DMS153 treated with DMSO at 0.1 percent for 48 hours (cell line): ENCODE results near the gene M6PR.
"Not testable (repeated sequence)": the region's sequence is repeated elsewhere in the genome, so short reads cannot be mapped to it uniquely, and the experiment has no call there.

ENCODE experiments used
- DNase-seq: peaks from one replicate; lab custom pipeline; 2025; ENCODE audit not compliant: unreplicated experiment; lab: John Stamatoyannopoulos, UW

M6PR gene

DNA sequence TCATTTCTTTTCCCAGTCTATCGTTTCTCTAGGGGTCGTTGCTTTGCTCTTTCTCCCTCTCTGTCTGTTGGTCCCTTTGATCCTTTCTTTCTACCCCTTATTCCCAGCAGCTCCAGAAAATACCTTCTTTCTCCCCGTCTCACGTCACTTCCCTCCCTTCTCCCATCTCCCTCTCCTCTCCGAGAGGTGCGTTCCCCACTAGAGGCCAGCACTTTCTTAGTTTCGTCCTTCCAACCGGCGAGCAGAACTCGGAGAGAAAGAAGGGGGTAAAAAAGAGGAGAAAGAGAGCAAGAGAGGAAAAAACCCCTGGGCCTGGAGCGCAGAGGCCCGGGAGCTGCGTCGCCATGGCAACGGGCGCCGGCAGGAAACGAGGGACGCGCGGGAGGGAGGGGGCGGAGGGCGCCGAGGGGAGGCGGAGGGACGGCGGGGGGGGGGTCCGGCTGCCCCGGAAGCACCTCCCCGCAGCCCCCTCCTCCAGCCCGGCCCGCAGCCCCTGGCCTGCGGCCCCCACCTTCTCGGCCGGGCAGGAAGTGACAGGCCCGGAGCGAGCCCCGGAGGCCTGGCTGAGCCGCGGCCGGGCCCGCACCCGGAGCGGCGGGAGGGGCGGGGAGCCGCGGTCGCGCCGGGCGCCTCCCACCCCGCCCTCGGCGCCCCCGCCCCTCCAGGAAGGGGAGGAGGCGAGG, 35.3 kb downstream of the M6PR start, which contains the start of gene PHC1:
Gene PHC1 (plus strand): TSS at position 477 of the 683 bp plus-strand sequence. CDS start 3,169 bp downstream, outside the sequence.
- peak; percentile 72 for DNase-seq

DNA sequence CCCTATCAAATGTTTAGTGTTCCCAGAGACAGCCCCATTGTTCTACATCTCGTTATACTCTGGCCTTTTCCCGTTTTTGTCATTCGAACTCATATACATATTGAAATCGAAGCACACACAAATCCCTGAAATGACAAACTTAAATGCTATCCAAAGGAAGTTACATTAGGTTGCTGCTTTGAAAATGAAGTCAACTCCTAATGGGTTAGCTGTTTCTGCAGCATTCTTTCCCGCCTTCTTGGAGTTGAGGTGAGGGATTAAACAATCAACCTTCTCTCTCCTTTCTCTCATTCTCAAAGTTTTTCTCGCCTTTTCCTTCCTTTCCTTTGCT, 35.8 kb downstream of the M6PR start:
- DNase-seq = peak; percentile 51

DNA sequence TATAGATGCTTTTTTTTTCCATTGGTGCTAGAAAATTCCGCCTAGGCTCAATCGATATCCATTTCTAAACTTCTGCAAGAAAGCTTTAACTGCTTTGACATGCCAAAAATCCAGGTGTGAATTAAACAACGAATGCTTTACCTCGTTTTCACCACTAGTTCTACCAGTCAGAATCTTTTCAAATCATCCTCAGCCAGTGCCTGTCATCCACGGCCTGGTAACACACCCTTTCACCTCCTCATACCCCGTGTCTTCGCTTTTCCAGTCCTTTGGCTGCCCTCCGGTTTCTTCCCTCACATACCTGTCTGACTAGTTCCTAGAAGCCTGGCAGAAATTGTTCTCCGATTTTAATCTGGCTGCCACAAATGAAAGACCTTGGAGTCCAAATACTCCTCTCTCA, 36.5 kb downstream of the M6PR start:
- DNase-seq = peak; percentile 21

DNA sequence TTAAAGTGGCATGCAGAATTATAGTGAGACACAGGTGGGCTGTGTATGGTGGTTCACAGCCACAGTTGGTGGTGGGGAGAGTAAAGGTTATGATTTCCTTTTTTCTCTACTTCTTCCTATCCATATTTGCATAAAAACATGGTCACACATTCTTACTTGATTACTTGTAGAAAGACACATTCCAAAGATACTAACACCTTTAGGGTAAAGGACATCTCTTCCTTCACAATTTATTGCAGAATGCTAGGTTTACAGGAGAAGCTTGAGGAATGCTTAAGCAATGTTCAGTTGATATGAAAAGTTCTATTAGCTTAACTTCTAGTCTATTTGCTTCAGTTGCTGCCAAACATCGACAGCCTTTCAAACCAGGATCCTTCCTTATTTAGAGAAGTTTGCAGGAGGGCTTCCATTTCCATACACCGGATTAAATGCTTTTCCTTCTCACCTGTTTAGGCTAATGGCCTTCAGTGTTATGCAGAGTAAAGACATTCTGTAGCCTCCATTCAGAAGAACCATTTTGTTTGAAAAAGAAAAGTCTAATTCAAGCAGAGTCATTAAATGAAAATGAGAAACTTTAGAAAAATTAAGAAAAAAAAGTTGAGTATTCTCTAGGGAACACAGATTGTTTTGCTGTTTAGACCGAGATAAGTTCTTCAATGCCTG, 37.7 kb downstream of the M6PR start:
- no peak for DNase-seq

DNA sequence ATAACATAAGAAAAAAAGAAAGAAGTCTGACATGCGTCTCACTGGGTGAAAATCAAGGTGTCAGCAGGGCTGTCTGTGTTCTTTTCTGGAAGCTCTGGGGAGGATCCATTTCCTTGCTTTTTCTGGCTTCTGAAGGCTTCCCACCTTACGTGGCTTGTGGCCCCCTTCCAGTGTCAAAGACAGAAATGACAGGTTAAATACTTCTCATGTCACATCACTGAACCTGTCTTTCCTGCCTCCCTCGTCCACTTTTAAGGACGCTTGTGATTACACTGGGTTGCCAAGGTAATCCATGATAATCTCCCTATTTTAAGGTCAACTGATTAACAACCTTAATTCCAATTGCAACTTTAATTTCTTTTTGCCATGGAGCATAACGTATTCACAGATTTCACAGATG, 39.7 kb downstream of the M6PR start:
- no peak for DNase-seq

DNA sequence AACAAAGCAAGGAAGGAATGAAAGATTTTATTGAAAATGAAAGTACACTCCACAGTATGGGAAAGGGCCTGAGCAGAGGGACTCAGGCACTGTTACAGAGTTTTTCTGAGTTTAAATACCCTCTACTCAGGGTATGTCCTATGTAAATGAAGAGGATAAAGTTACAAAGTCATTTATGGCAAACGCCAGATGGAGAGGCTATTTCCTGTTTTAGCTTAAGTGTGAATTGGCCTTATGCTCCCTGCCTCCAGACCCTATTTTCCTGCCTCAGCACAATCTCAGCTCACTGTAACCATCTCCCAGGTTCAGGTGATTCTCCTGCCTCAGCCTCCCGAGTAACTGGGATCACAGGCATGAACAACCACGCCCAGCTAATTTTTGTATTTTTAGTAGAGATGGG, 41.9 kb downstream of the M6PR start:
- no peak for DNase-seq

DNA sequence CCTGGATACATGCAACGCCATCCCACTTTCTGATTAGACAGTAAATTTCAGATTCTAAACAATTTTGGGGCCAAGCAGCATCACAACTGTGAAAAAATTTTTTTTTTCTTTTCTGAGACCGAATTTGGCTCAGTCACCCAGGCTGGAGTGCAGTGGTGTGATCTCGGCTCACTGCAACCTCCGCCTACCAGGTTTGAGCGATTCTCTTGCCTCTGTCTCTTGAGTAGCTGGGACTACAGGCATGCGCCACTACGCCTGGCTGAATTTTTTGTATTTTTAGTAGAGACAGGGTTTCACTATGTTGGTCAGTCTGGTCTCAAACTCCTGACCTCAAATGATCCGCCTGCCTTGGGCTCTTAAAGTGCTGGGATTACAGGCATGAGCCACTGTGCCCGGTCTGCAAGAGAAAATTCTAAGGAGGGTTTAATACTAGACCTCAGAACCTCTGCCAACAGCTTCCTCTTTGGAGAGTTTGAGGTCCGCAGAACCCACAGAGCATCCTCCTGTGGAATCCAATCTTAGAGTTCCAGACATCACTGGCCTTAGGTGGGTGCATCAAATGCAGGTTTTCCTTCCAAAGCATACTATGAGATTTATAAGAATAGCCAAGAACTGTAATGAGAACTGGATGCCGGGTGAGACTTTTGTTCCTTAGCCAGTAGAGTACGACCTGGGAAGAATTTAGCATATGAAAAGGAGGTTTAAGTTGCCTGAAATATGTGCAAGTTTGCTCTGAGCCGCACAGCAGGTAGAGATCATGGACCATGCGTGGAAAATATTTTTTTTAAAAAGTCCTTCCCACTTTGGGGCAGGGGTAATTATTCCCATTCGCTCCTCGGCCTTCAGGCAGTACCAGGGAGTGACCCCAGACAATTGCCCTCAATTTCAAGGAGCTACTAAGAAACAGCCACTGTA, 42.9 kb downstream of the M6PR start:
- DNase-seq = no peak

DNA sequence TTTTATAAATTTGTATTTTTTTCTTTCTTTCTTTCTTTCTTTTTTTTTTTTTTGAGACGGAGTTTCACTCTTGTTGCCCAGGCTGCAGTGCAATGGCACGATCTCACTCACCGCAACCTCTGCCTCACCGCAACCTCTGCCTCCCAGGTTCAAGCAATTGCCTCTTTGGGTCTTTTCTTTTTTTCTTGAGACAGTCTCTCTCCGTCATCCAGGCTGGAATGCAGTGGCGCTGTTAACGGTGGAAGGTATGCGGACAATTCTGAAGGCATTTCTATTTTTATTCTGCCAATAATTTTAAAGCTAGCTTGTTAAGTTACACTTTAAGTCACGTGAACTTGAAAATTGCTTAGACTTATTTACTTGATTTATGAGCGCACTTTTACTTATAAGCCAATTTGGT, 43.9 kb downstream of the M6PR start:
- DNase-seq = no peak

DNA sequence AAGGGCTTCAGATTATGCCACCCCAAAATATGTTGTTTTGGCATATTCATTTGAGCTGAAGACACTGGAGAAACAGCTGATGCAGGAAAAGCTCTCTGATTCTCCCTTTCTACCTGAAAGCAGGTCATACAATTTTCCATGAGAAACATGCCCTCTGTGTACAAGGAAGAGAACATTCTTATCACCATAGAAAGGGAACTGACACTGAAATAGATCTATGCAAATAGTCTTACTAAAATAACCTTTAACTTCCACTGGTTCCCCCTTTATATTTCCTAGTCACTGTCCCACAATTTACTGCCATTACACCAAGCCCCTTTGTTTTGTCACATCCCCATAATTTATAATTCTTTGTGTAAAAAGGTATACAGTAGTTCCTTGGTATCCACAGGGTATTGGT, 44.8 kb downstream of the M6PR start:
- DNase-seq = no peak

DNA sequence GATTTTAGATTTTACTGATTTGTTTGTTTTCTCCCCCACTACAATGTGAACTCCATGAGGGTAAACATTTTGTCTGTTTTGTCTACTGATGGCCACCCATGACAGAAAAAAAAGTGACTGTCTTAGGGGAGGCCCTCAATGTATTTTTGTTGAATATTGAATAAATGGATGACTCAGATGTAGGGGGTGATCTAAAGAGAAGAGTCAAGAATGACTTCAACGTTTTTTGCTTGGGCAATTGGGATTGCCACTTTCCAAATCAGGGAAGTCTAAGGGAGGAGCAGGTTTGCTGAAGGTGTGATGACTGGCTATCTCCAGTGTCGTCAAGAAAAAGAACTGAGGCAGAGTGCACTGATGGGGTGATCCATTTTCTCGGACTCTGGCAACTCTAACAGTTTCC, 45.8 kb downstream of the M6PR start:
- no peak for DNase-seq

DNA sequence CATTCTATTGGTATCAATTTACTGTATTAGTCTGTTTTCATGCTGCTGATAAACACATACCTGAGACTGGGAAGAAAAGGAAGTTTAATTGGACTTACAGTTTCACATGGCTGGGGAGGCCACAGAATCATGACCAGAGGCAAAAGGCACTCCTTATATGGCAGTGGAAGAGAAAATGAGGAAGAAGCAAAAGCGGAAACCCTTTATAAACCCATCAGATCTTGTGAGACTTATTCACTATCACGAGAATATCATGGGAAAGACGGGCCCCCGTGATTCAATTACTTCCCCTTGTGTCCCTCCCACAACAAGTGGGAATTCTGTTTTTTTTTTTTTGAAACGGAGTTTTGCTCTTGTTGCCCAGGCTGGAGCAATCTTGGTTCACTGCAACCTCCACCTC, 46.7 kb downstream of the M6PR start:
- DNase-seq = not testable (repeated sequence)

DNA sequence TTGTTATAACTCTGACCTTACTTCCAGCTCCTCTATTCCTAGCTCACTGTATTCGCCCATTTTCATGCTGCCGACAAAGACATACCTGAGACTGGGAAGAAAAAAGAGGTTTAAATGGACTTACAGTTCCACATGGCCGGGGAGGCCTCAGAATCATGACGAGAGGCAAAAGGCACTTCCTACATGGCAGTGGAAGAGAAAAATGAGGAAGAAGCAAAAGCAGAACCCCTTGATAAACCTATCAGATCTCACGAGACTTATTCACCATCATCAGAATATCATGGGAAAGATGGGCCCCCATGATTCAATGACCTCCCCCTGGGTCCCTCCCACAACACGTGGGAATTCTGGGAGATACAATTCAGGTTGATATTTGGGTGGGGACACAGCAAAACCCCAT, 49.6 kb downstream of the M6PR start:
- no peak for DNase-seq

DNA sequence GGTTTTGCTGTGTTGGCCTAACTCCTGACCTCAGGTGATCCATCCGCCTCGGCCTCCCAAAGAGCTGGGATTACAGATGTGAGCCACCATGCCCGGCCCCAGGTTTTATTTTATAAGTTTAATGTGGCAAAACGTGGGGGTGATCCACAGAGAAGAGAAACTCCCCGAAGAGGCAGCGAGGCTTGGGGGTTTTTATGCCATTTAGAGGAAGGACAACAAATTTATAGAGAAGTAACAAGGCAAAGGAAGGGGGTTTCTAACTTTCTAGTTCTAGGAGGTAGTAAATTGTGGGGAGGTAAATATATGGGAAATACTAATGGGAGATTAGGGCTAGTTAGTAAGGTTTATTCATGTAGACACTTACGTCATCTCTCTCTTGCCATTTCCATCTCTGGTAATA, 52.4 kb downstream of the M6PR start:
- no peak for DNase-seq

DNA sequence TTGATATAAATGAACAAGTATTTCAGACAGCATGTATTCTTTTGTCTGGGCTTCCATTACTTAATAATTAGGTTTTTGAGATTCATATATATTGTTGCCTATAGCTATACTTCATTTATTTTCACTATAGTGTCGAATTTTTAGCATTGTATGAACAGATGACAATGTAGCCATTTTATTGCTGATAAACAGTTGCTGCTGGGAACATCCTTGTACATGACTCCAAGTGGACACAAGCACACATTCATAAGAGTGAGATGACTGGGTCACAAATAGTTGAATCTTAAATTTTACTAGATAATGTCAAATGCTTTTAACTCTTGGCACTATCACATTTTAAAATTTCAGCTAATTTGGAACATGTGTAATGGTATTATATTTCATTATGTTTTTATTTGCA, 54.5 kb downstream of the M6PR start:
- no peak for DNase-seq

DNA sequence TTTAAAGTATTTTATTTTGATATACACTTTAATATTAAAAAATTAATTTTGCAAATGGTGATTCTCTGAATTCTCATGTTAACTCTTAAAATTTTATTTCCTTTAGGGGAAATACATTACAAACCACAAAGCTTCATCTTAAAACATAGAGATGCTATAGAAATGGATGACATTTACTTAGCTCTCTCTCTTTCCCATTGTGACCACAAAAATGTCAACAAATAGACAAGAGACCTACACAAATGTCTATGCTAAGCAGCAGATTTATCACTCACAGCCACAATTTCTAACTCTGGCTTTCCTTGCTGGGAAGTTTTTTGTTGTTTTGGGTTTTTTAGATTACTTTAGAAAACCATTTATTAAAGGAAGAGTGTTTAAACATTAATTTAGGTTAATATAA, 55.1 kb downstream of the M6PR start:
- no peak for DNase-seq

DNA sequence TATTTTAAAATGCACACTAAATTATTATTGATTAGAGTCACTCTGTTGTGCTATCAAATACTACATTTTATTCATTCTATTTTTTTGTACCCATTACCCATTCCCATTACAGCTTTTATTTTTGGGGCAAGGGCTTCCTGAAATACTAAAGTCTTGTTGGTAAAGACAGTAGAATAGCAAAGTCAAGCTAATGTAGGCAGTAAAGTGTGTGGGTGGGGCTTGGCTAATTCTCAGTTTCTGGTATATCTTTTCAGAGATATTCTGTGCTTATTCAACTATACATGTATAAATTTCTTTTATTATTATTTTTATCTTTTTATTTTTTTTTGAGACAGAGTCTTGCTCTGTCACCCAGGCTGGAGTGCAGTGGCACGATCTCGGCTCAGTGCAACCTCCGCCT, 57.5 kb downstream of the M6PR start:
- DNase-seq = no peak
